HG03469 (cell line): Measurements from ENCODE around the gene TUT1.
"Not testable (repeated sequence)": the region's sequence is repeated elsewhere in the genome, so short reads cannot be mapped to it uniquely, and the experiment has no call there.

Experiments
- ATAC-seq: cut with Tn5 transposase; IDR thresholded peaks from one replicate; pipeline ENCODE4 v1.9.1; 2021; ENCODE audit warnings: mild to moderate bottlenecking, moderate library complexity, moderate number of reproducible peaks; ENCODE audit not compliant: unreplicated experiment

Gene TUT1

GRCh38 chr11:62604460-62605120 is 13.3 kb upstream of the TUT1 start:
- no peak for ATAC-seq

GRCh38 chr11:62603776-62604299 is 12.5 kb upstream of the TUT1 start:
- no peak for ATAC-seq

GRCh38 chr11:62603072-62603408 is 11.7 kb upstream of the TUT1 start:
- ATAC-seq, result no peak

DNA sequence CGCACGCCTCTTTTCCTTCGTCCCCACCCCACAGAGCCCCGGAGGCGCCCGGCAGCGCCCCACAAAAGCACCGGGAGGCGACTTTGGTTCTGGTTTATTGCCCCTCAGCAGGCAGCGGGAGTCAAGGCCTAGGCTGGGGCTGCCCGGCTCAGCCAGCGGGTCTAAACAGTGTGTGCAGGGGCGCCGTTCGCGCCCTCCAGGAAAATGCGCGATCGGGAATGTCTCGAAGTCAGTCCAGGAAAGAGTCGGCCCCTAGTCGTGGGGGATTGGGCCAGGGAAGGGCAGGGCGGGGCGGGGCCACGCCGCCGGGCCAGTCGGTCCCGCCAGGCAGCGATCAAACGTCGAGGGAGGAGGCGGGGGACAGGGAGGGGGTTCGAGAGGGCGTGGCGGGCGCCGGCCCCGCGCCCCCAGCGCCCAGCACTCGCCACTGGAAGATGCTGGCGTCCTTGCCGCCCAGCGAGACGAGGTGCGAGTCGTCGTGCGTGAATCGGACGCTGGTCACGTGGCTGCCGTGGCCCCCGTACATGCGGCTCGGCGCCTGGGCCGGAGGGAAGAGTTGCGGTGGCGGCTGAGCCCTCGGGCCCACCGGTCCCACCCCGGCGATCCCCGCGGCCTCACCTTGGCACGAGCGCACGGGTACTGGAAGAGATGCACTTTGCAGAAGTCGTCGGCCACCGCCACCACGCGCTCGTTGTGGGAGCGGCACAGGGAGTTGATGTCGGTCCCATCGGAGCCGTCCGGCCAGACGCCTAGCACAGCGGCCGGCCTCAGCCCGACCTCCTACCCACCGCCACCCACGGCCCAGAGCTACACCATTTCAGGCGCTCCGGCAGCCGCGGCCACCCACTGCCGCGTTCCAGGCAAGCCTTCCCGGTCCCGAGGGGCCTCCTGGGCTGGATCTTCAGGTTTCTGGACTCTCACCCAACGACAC is 11.1 kb upstream of the TUT1 start:
- ATAC-seq, result no peak

DNA sequence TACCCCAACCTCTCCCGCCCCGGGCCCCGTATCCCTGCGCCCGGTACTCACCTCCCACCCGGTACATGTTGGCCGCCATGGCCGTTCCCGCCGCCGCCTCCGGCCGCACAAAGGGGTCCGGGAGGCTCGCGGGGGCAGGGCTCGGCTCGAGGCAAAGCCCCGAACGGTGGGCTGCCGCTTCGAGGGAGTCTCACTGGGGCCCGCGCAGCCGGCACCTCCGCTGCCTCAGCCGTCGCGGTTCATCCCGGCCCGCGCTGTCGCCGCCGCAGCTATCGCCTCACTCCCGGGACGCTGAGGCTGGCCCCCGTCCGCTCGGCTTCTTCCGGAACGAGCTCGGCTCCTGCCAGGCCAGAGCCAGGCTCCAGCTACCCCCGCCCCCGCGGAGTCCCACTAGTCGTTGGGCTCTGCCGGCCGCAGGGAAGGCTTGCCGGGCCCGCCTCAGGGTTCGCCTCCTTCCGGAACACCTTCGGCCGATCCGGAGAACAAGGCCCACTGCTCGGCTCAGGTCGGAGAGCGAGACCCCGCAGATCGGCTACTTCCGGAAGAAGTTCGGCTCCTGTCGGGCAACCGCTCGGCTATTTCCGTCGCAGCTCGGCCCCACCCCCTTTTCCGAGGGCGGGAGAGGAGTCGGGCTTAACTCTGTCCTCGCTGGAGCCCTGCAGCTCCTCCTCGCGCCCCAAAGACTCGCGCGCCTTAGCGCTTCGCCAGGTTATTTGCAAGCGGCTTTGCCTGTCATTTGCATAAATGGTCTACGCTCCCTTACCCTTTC is 10.2 kb upstream of the TUT1 start, which contains the start of gene MTA2:
Gene MTA2, minus strand, starts transcription at position 494 of the 769 bp plus-strand sequence. Its CDS starts 415 bp downstream, at position 79.
- ATAC-seq, result peak; percentile 50

DNA sequence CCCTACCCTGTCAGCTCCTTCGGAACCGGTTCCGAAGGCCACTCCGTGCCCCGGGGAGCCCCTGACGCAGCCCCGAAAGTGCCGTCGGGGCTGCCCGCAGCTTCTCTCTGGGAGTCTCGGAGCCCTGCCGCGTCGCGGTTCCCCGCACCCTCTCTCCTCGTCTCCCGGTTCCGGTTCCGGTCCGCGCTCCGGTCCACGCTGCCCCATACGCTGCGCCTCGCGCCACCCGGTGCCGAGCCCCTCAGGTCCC is 9.7 kb upstream of the TUT1 start:
- no peak for ATAC-seq

GRCh38 chr11:62600367-62601121 is 9.2 kb upstream of the TUT1 start:
- ATAC-seq, result no peak

DNA sequence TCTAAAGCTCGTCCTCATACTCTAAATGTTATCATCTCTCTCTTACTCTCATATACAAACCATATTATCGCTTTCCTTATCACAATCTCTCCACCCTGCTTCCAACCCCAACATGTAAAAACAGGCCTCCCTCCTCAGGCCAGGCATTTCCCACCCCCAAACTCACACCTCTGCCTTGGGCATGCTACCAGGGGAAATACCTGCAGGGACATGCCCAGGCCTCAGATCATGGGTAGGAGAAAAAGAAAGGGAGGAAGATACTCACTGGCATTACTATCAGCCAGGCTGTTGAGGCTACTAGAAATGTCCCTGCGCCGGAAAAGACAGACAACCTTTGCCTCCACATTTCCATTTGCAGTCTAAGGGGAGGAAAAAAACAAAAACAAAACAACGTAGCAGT is 8.6 kb upstream of the TUT1 start:
- no peak for ATAC-seq

GRCh38 chr11:62599069-62599696 is 7.9 kb upstream of the TUT1 start:
- no peak for ATAC-seq

DNA sequence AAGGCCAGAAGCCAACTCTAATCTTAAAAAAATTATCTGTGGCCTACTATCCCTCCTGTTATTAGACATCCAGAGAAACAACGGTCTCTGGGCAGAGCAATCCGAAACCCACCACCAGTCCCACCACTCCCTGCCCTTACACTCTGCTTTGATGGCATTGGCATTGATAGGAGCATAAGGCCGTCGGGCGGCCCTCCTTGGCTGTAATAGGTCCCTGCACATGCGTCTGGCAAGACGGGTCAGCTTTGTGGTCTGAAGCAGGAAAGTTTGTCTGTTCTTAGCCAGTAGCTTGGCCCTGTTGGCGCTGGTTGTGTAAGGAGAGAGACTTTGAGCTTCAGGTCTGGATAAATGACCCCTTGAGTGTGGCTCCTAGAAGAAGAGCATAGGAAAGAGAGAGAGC is 3.8 kb upstream of the TUT1 start:
- ATAC-seq, result no peak

- no peak for ATAC-seq
These were observed 2.2 kb upstream of the TUT1 start for GRCh38 chr11:62593434-62594044.

DNA sequence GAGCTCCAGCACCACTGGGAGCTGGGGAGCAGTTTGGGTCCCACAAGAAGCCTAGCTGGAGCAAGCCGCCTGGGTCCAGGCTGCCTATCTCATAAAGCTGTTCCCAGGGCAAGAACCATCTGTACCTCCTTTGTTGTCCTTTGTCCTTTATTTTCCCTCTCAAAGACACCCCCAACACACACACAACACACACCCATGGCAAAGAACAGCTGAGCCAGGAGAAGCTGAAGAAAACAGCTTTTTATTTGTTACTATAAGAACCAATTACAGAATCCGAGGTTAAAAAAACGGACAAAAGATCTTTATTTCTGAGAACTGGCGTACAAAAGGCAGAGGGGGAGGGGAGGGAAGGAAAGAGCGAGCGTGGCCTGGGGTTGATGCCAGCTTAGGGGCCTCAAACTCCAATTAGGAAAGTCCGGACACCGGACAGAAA is 1.7 kb upstream of the TUT1 start:
- no peak for ATAC-seq

- no peak for ATAC-seq
These were observed 958 bp upstream of the TUT1 start for GRCh38 chr11:62592146-62592815.

GRCh38 chr11:62588966-62589637 is 2.2 kb downstream of the TUT1 start:
- ATAC-seq, result no peak

DNA sequence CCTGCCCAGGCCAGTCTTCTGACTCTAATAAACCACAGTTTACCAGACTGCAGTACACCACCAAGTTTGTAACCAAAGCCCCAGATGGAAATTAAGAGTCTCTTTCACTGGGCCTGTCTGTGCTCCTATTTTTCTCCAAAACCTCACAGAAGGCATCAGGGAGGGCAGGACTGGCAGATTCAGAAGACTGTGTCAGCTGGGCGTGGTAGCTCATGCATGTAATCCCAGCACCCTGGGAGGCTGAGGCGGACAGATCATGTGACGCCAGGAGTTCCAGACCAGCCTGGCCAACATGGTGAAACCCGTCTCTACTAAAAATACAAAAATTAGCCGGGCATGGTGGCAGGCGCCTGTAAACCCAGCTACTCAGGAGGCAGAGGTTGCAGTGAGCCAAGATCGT is 6.0 kb downstream of the TUT1 start:
- not testable (repeated sequence) for ATAC-seq

GRCh38 chr11:62581735-62582134 is 9.6 kb downstream of the TUT1 start:
- not testable (repeated sequence) for ATAC-seq

DNA sequence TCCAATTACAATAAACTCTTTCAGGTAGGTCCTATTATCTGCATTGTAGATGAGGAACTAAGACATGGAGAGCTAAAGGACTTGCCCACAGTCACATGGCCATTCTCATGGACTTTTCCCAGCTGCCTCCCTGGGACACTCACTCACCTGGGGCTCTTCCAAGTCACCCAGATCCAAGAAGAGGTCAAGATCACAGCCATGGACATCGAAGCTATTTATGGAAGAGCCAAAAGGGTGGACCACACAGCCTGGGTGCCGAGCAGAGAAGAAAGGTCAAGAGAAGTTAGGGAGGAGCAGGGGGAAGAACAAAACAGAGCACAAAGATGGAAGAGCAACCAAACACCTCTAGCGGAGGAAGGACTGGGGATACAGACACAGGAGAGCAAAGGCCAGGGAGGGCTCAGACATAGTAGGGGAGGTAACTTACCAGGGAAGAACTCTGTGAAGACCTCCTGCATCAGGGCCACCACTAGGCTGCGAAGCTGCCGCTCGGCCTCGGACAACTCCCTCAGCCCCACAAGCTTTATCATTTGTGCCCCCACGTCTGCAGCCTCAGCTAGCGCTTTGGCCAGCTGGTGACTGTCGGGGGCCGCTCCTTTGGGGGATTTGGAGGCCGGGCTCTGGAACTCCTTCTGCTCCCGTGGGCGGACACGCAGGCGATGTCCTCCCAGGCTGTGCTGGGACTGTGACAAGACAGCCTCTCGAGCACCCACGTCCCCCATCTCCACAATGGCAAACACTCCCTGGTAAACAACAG is 10.2 kb downstream of the TUT1 start:
- ATAC-seq, result no peak

DNA sequence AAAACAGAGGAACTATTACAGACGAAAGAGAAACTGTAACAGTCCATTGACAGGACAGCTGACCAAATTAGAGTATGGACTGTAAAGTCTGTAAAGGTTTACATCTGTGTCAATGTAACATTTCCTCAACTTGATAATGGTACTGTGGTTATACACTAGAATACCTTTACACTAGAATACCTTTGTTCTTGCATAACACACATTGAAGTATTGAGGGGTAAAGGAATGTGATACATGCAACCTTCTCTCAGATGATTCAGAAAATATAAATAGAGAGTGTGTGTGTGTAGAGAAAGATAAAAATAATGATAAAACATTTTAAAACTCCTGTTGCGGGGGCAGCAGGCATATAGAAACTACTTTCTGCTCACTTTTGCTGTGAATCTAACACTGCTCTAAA is 12.1 kb downstream of the TUT1 start:
- ATAC-seq, result no peak
